Glutamatergic neuron (in vitro differentiated cells): ENCODE measurements around the gene FRMD1. TPM values are rescaled to one million over a fixed set of nuclear protein-coding genes. Genes with fewer than 3 reads are reported as not detected.

ENCODE experiments used
- DNase-seq: peaks from one replicate; pipeline ENCODE4 v3.0.0; 2022
- H3K27ac Mint-ChIP-seq: one replicate; pipeline ENCODE4 v1.8.0; 2020; ENCODE audit warnings: mild to moderate bottlenecking, mixed read lengths, inconsistent platforms; ENCODE audit not compliant: unreplicated experiment
- H3K27me3 Mint-ChIP-seq: one replicate; pipeline ENCODE4 v1.8.0; 2020; ENCODE audit warnings: mild to moderate bottlenecking, moderate library complexity, mixed read lengths, inconsistent platforms; ENCODE audit not compliant: unreplicated experiment
- H3K36me3 Mint-ChIP-seq: one replicate; pipeline ENCODE4 v1.8.0; 2020; ENCODE audit warnings: mild to moderate bottlenecking, mixed read lengths, inconsistent platforms; ENCODE audit not compliant: unreplicated experiment
- H3K4me1 Mint-ChIP-seq: one replicate; pipeline ENCODE4 v1.8.0; 2020; ENCODE audit warnings: mild to moderate bottlenecking, low read depth, mixed read lengths, inconsistent platforms; ENCODE audit not compliant: unreplicated experiment
- H3K4me3 Mint-ChIP-seq: one replicate; pipeline ENCODE4 v1.8.0; 2020; ENCODE audit warnings: mild to moderate bottlenecking, mixed read lengths, inconsistent platforms; ENCODE audit not compliant: unreplicated experiment
- H3K9me3 Mint-ChIP-seq: one replicate; pipeline ENCODE4 v1.8.0; 2020; ENCODE audit warnings: mild to moderate bottlenecking, moderate library complexity, mixed read lengths, inconsistent platforms; ENCODE audit not compliant: unreplicated experiment
- CTCF ChIP-seq: fragments of 200-600 bp; sonication (generic); IDR thresholded peaks from one replicate; pipeline ENCODE4 v1.5.0; 2021; ENCODE audit not compliant: partially characterized antibody, unreplicated experiment
- total RNA-seq: library from RNA; stranded (reverse); fragmentation: NEBNext Ultra II Directional; extraction: Animal tissue kit (Norgen Biotek cat#: 25700); gene quantifications from one replicate; pipeline ENCODE4 v1.2.1, GENCODE V29; 2021; ENCODE audit not compliant: unreplicated experiment

FRMD1 gene
- total RNA-seq, 1 donor from 2014 or later, result not detected

- DNase-seq, result no peak
- Mint-ChIP-seq H3K4me1 (peaks cover 3% of the 10 kb centered on the region), H3K9me3 (peaks cover 14% of the 10 kb centered on the region), H3K27ac (no peak overlapping the region), H3K4me3 (no peak overlapping the region), H3K27me3 (peaks cover 2% of the 10 kb centered on the region), H3K36me3 (peaks cover 32% of the 10 kb centered on the region)
- TF ChIP-seq CTCF, result no peak
Measured at GRCh38 chr6:168040856-168041496, 38.0 kb downstream of the FRMD1 start.

GRCh38 chr6:168039849-168040248, 39.2 kb downstream of the FRMD1 start:
- DNase-seq, result no peak
- Mint-ChIP-seq H3K9me3 (peaks cover 15% of the 10 kb centered on the region), H3K36me3 (peaks cover 34% of the 10 kb centered on the region), H3K27ac (no peak overlapping the region), H3K4me1 (no peaks in the 10 kb centered on the region), H3K27me3 (peaks cover 6% of the 10 kb centered on the region), H3K4me3 (no peak overlapping the region)
- no peak for TF ChIP-seq CTCF

DNA sequence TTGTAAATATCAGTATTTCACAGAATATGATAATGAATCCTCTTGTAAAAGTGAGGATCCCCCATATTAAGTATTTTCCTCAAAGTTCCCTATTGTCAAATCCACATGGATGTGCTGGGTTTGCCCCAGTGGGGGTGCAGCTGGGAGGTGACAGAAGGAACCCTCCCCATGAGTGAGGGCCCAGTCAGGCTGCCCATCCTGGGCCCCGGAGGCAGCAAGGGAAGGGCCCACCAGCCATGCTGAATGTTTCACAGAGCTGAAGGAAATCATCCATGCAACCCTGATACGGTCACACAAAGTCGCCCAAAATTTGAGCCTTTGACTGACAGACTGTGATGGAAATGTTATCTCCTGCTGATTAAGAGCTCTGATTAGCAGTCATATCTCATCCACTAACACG, 39.7 kb downstream of the FRMD1 start:
- no peak overlapping the region for H3K27ac Mint-ChIP-seq
- H3K36me3 Mint-ChIP-seq, result peaks cover 34% of the 10 kb centered on the region
- H3K9me3 Mint-ChIP-seq, result peaks cover 15% of the 10 kb centered on the region
- H3K4me3 Mint-ChIP-seq, result no peak overlapping the region
- peaks cover 9% of the 10 kb centered on the region for H3K27me3 Mint-ChIP-seq
- no peak for TF ChIP-seq CTCF
- DNase-seq, result no peak
- no peaks in the 10 kb centered on the region for H3K4me1 Mint-ChIP-seq

GRCh38 chr6:168038576-168039140, 40.4 kb downstream of the FRMD1 start:
- no peak for DNase-seq
- no peak overlapping the region for H3K4me3 Mint-ChIP-seq
- no peaks in the 10 kb centered on the region for H3K4me1 Mint-ChIP-seq
- TF ChIP-seq CTCF, result no peak
- peaks cover 34% of the 10 kb centered on the region for H3K36me3 Mint-ChIP-seq
- peaks cover 15% of the 10 kb centered on the region for H3K9me3 Mint-ChIP-seq
- peaks cover 9% of the 10 kb centered on the region for H3K27me3 Mint-ChIP-seq
- no peak overlapping the region for H3K27ac Mint-ChIP-seq

DNA sequence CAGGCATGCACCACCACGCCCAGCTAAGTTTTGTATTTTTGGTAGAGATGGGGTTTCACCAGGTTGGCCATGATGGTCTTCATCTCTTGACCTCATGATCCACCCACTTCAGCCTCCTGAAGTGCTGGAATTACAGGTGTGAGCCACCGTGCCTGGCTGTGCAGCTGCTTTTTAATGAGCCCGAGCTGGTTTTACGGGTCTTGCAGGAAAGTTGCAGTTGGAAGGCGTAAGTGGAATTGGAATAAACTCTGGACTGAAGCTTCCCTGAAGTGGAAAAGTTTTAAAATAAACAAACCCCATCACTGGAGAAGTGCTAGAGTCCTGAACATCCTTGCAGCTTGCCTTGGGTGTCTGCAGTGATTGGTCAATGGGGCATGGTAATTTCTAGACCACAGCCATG, 41.2 kb downstream of the FRMD1 start:
- peaks cover 34% of the 10 kb centered on the region for H3K36me3 Mint-ChIP-seq
- no peak for TF ChIP-seq CTCF
- peaks cover 15% of the 10 kb centered on the region for H3K9me3 Mint-ChIP-seq
- H3K27me3 Mint-ChIP-seq, result peaks cover 9% of the 10 kb centered on the region
- no peak overlapping the region for H3K4me3 Mint-ChIP-seq
- DNase-seq, result no peak
- H3K27ac Mint-ChIP-seq, result no peak overlapping the region
- H3K4me1 Mint-ChIP-seq, result no peaks in the 10 kb centered on the region
